ENCODE data around the gene DRC1. TPM values are rescaled to one million over a fixed set of nuclear protein-coding genes. Genes with fewer than 3 reads are reported as not detected.
"Not testable (repeated sequence)": the region's sequence is repeated elsewhere in the genome, so short reads cannot be mapped to it uniquely, and the experiment has no call there.

Gene DRC1
- total RNA-seq, 4 donors from 2014 or later: not detected

DNA sequence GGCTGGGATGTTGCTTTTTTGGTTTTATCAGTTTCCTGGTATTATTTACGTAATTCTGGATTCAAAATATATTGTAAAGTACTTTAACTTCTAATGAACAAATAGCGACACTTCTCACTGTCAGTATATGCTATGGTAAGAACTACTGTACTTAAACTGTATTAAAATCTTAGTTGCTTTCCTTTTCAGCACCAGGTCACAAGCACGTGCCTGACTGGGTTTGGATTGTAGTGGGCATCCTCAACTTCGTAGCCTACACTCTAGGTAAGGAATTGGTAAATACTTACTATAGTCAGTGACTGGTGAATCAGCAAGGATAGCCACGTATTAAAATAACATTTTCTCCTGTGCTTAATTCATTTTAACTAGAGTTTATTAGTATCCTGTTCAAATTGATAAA is 34.8 kb upstream of the DRC1 start:
- TF ChIP-seq POLR2A (IDR thresholded peaks at IDR 0.05): no peak
- TF ChIP-seq CTCF (IDR thresholded peaks at IDR 0.05): no peak
- no peaks in the 10 kb centered on the region for H3K27me3 ChIP-seq
- no peak overlapping the region for H3K4me3 ChIP-seq
- peaks cover 0 to 6% (median 0%) of the 10 kb centered on the region in 4 donors for H3K4me1 ChIP-seq
- H3K9me3 ChIP-seq: no peaks in the 10 kb centered on the region
- no peak for DNase-seq
- no peak overlapping the region for H3K27ac ChIP-seq
- peaks cover 0 to 23% (median 0%) of the 10 kb centered on the region in 3 donors for H3K36me3 ChIP-seq

- H3K36me3 ChIP-seq: peaks cover 0 to 40% (median 0%) of the 10 kb centered on the region in 3 donors
- not testable (repeated sequence) for H3K27ac ChIP-seq, DNase-seq, H3K4me1 ChIP-seq, H3K4me3 ChIP-seq, H3K27me3 ChIP-seq, H3K9me3 ChIP-seq
These were observed 32.1 kb upstream of the DRC1 start for GRCh38 chr2:26369664-26370063.

- H3K4me3 ChIP-seq, H3K9me3 ChIP-seq, H3K4me1 ChIP-seq, H3K27ac ChIP-seq, DNase-seq, H3K27me3 ChIP-seq: not testable (repeated sequence)
- peaks cover 0 to 48% (median 0%) of the 10 kb centered on the region in 3 donors for H3K36me3 ChIP-seq
These were observed 30.8 kb upstream of the DRC1 start for GRCh38 chr2:26370909-26371308.

GRCh38 chr2:26376799-26377198 is 24.9 kb upstream of the DRC1 start:
- H3K4me3 ChIP-seq: no peak overlapping the region
- TF ChIP-seq POLR2A (IDR thresholded peaks at IDR 0.05): no peak
- TF ChIP-seq CTCF (IDR thresholded peaks at IDR 0.05): no peak
- peaks cover 0 to 34% (median 0%) of the 10 kb centered on the region in 3 donors for H3K36me3 ChIP-seq
- no peaks in the 10 kb centered on the region for H3K9me3 ChIP-seq
- no peak overlapping the region for H3K27ac ChIP-seq
- DNase-seq: no peak
- no peaks in the 10 kb centered on the region for H3K27me3 ChIP-seq
- no peaks in the 10 kb centered on the region for H3K4me1 ChIP-seq

- TF ChIP-seq POLR2A (IDR thresholded peaks at IDR 0.05) (no peak), CTCF (IDR thresholded peaks at IDR 0.05) (no peak)
- Histone ChIP-seq H3K4me1 (no peaks in the 10 kb centered on the region), H3K9me3 (no peaks in the 10 kb centered on the region), H3K36me3 (peaks cover 0 to 25% (median 0%) of the 10 kb centered on the region in 3 donors), H3K27me3 (no peaks in the 10 kb centered on the region), H3K27ac (no peak overlapping the region), H3K4me3 (no peak overlapping the region)
- no peak for DNase-seq
These were observed 21.4 kb upstream of the DRC1 start for GRCh38 chr2:26380281-26380680.

DNA sequence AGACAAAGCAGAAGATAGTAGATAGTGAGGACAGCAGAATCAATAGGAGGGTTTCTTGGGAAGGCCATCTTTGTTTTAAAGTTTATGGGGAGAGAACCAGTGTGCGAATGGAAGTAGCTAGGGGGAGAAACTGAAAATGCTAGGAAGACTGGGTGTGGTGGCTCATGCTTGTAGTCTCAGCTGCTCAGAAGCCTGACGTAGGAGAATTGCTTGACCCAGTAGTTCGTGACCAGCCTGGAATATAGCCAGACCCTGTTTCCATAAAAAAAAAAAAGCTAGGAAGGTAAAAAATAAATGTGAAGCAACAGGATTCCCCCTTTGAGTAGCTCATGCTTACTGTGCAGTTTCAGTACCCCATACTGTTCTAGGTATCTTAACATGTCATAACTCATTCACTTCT is 19.2 kb upstream of the DRC1 start:
- H3K36me3 ChIP-seq: peaks cover 0 to 42% (median 0%) of the 10 kb centered on the region in 3 donors
- no peaks in the 10 kb centered on the region for H3K4me1 ChIP-seq
- TF ChIP-seq POLR2A (IDR thresholded peaks at IDR 0.05) (no peak), CTCF (IDR thresholded peaks at IDR 0.05) (no peak)
- DNase-seq: no peak
- no peak overlapping the region for H3K4me3 ChIP-seq
- no peaks in the 10 kb centered on the region for H3K27me3 ChIP-seq
- no peak overlapping the region for H3K27ac ChIP-seq
- no peaks in the 10 kb centered on the region for H3K9me3 ChIP-seq

DNA sequence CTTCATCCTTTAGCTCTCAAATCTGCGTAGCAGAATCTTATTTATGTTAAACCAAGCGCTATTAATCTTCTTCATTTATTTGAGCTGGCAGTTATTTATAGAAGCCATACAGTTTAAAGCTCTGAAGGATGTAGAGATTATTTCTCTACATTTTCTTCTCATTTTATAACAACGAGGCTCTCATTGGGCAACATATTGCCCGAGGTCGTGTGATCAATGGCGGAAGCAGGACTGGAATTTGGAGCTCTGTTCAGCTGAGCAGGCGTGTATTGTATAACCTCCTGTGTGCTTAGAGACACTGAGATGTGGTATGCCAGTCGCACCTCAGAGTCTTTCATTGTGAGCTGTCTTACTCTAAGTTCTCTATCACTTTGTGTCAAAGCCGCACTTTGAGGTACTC is 17.5 kb upstream of the DRC1 start:
- H3K4me3 ChIP-seq: no peak overlapping the region
- no peaks in the 10 kb centered on the region for H3K27me3 ChIP-seq
- peaks cover 0 to 45% (median 0%) of the 10 kb centered on the region in 3 donors for H3K36me3 ChIP-seq
- no peaks in the 10 kb centered on the region for H3K9me3 ChIP-seq
- no peak for DNase-seq
- no peak overlapping the region for H3K27ac ChIP-seq
- no peaks in the 10 kb centered on the region for H3K4me1 ChIP-seq
- TF ChIP-seq POLR2A (IDR thresholded peaks at IDR 0.05) (no peak), CTCF (IDR thresholded peaks at IDR 0.05) (no peak)
